ENCODE results near the gene MBP.
"Not testable (repeated sequence)": the region's sequence is repeated elsewhere in the genome, so short reads cannot be mapped to it uniquely, and the experiment has no call there.

The MBP gene

GRCh38 chr18:76951456-76952247, 180.9 kb downstream of the MBP start:
- Histone ChIP-seq H3K9ac (ENCODE audit: insufficient read length) (no peak overlapping the region), H3K36me3 (ENCODE audit: insufficient read depth, low read length) (peaks cover 4% of the 10 kb centered on the region; the same call in 1 of the 2 replicates), H3K4me3 (no peak overlapping the region), H3K27ac (no peak overlapping the region), H3K9me3 (ENCODE audit: low read depth, low read length) (no peaks in the 10 kb centered on the region)
- DNase-seq (ENCODE audit: low read depth, low spot score), result no peak
- no peak for TF ChIP-seq EZH2 (IDR thresholded peaks at IDR 0.05)
- TF ChIP-seq FOXP2 (optimal IDR thresholded peaks at IDR 0.05; ENCODE audit: control extremely low read depth, extremely low read length, insufficient read depth), result no peak
- TF ChIP-seq POLR2AphosphoS5 (IDR thresholded peaks at IDR 0.05; ENCODE audit: borderline replicate concordance, low read depth, low read length), result no peak

- H3K4me3 ChIP-seq, result no peak overlapping the region
- TF ChIP-seq EZH2 (IDR thresholded peaks at IDR 0.05), result no peak
- TF ChIP-seq POLR2AphosphoS5 (IDR thresholded peaks at IDR 0.05; ENCODE audit: borderline replicate concordance, low read depth, low read length), result no peak
- no peak for TF ChIP-seq FOXP2 (optimal IDR thresholded peaks at IDR 0.05; ENCODE audit: control extremely low read depth, extremely low read length, insufficient read depth)
- no peak overlapping the region for H3K27ac ChIP-seq
- H3K9ac ChIP-seq (ENCODE audit: insufficient read length), result no peak overlapping the region
- no peaks in the 10 kb centered on the region for H3K9me3 ChIP-seq (ENCODE audit: low read depth, low read length)
- peaks cover 4% of the 10 kb centered on the region; the same call in 1 of the 2 replicates for H3K36me3 ChIP-seq (ENCODE audit: insufficient read depth, low read length)
- DNase-seq (ENCODE audit: low read depth, low spot score), result no peak
Observed at GRCh38 chr18:76948345-76948744, 184.2 kb downstream of the MBP start.

- not testable (repeated sequence) for H3K27ac ChIP-seq; DNase-seq (ENCODE audit: low read depth, low spot score); H3K9ac ChIP-seq (ENCODE audit: insufficient read length); H3K36me3 ChIP-seq (ENCODE audit: insufficient read depth, low read length); H3K4me3 ChIP-seq; H3K9me3 ChIP-seq (ENCODE audit: low read depth, low read length)
Observed at GRCh38 chr18:76944346-76944745, 188.2 kb downstream of the MBP start.

GRCh38 chr18:76943542-76944339, 188.8 kb downstream of the MBP start:
- Histone ChIP-seq H3K4me3 (no peak overlapping the region), H3K27ac (peak overlapping the region; percentile 11; the same call in 1 of the 2 replicates), H3K9me3 (ENCODE audit: low read depth, low read length) (no peaks in the 10 kb centered on the region), H3K9ac (ENCODE audit: insufficient read length) (no peak overlapping the region), H3K36me3 (ENCODE audit: insufficient read depth, low read length) (peaks cover 2% of the 10 kb centered on the region; the same call in 1 of the 2 replicates)
- no peak for DNase-seq (ENCODE audit: low read depth, low spot score)
- TF ChIP-seq EZH2 (IDR thresholded peaks at IDR 0.05) (no peak), POLR2AphosphoS5 (IDR thresholded peaks at IDR 0.05; ENCODE audit: borderline replicate concordance, low read depth, low read length) (no peak), FOXP2 (optimal IDR thresholded peaks at IDR 0.05; ENCODE audit: control extremely low read depth, extremely low read length, insufficient read depth) (no peak)

GRCh38 chr18:76941284-76941683, 191.3 kb downstream of the MBP start:
- TF ChIP-seq FOXP2 (optimal IDR thresholded peaks at IDR 0.05; ENCODE audit: control extremely low read depth, extremely low read length, insufficient read depth) (no peak), EZH2 (IDR thresholded peaks at IDR 0.05) (no peak), POLR2AphosphoS5 (IDR thresholded peaks at IDR 0.05; ENCODE audit: borderline replicate concordance, low read depth, low read length) (no peak)

DNA sequence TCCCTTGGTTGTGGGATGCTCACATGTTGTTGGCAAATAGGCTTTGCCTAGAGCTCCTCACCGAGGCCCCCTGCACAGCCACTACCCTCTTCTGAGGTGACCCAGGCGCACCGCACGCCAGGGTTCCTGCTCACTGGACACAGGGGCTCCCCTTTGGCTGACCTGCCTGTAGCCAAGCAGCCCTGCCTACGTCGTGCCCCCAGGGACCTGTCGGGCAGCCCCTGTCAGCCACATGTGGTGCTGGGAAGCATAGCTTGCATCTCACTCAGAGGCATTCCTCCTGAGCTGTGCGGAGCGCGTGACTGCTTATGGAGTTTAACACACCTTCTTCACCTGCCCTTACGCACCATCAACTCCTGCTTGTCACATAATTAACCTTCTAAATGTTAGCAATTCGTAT, 194.0 kb downstream of the MBP start:
- no peak overlapping the region for H3K9ac ChIP-seq (ENCODE audit: insufficient read length)
- H3K27ac ChIP-seq, result no peak overlapping the region
- H3K9me3 ChIP-seq (ENCODE audit: low read depth, low read length), result no peaks in the 10 kb centered on the region
- TF ChIP-seq POLR2AphosphoS5 (IDR thresholded peaks at IDR 0.05; ENCODE audit: borderline replicate concordance, low read depth, low read length) (no peak), EZH2 (IDR thresholded peaks at IDR 0.05) (no peak), FOXP2 (optimal IDR thresholded peaks at IDR 0.05; ENCODE audit: control extremely low read depth, extremely low read length, insufficient read depth) (no peak)
- no peak for DNase-seq (ENCODE audit: low read depth, low spot score)
- peaks cover 11% of the 10 kb centered on the region for H3K36me3 ChIP-seq (ENCODE audit: insufficient read depth, low read length)
- no peak overlapping the region for H3K4me3 ChIP-seq

More at GRCh38 chr18:76941284-76941683, 191.3 kb downstream of the MBP start:
- Histone ChIP-seq H3K9me3 (ENCODE audit: low read depth, low read length) (no peaks in the 10 kb centered on the region), H3K4me3 (no peak overlapping the region), H3K9ac (ENCODE audit: insufficient read length) (no peak overlapping the region), H3K36me3 (ENCODE audit: insufficient read depth, low read length) (peaks cover 11% of the 10 kb centered on the region), H3K27ac (no peak overlapping the region)
- no peak for DNase-seq (ENCODE audit: low read depth, low spot score)

DNA sequence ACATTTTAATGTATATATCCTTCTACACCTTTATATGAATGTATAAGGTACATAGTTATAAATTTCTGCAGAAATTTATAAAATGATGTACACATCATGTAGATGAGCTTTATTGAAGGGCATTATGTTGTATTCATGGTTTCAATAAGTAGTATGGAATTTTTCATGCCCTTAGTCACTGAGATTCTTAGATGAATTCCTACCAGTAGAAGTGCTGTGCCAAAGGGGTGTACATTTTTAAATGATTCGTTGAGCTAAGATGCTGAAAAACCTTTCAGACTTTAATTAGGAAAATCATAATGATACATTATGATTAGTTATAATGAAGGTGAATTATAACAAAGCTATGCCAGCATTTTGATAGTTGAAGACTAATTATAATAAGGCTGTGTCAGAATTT, 195.0 kb downstream of the MBP start:
- H3K27ac ChIP-seq, result no peak overlapping the region
- no peaks in the 10 kb centered on the region for H3K9me3 ChIP-seq (ENCODE audit: low read depth, low read length)
- peaks cover 12% of the 10 kb centered on the region for H3K36me3 ChIP-seq (ENCODE audit: insufficient read depth, low read length)
- no peak for TF ChIP-seq POLR2AphosphoS5 (IDR thresholded peaks at IDR 0.05; ENCODE audit: borderline replicate concordance, low read depth, low read length)
- H3K4me3 ChIP-seq, result no peak overlapping the region
- no peak for DNase-seq (ENCODE audit: low read depth, low spot score)
- no peak overlapping the region for H3K9ac ChIP-seq (ENCODE audit: insufficient read length)

DNA sequence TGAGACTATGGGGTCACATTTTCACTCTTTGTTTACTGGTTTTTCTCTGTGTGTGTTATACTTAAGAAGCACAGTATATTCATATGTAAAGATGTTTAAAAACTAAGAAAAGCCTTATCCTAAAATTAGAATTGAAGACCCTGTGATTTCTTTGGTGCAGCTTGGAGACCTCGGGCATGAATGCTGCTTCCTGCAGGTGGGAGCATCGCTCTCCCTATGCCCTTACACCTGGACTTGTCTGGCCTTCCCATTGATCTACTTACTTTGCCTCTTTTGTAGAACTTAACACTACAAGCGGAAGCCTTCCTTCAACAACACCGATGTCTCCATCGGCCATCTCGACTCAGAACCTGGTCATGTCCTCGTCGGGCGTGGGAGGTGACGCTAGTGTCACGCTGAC, 195.7 kb downstream of the MBP start:
- Histone ChIP-seq H3K9ac (ENCODE audit: insufficient read length) (no peak overlapping the region), H3K9me3 (ENCODE audit: low read depth, low read length) (no peaks in the 10 kb centered on the region), H3K36me3 (ENCODE audit: insufficient read depth, low read length) (peaks cover 14% of the 10 kb centered on the region), H3K27ac (no peak overlapping the region), H3K4me3 (no peak overlapping the region)
- no peak for TF ChIP-seq FOXP2 (optimal IDR thresholded peaks at IDR 0.05; ENCODE audit: control extremely low read depth, extremely low read length, insufficient read depth)
- no peak for TF ChIP-seq EZH2 (IDR thresholded peaks at IDR 0.05)
- no peak for TF ChIP-seq POLR2AphosphoS5 (IDR thresholded peaks at IDR 0.05; ENCODE audit: borderline replicate concordance, low read depth, low read length)
- DNase-seq (ENCODE audit: low read depth, low spot score), result no peak
